ENCODE data around the gene TASOR2. TPM values are rescaled to one million over a fixed set of nuclear protein-coding genes. Genes with fewer than 3 reads are reported as not detected.

Gene TASOR2
- total and polyA plus RNA-seq, 2 donors (not counting 3 experiments of a cell fraction or from before 2014, with no cell fraction given) = 13.6 to 49.9 TPM

GRCh38 chr10:5665373-5666007 is 19.1 kb upstream of the TASOR2 start:
- H3K27ac ChIP-seq (ENCODE audit: insufficient read depth, low read depth, low read length) = no peak overlapping the region
- dilution Hi-C loops (cut with MboI; ENCODE audit: extremely low pct_ligation_motif_present, low sequenced_read_pairs) = no loop called here
- H3K9me1 ChIP-seq (replicated peaks; ENCODE audit: control insufficient read depth, extremely low read depth, insufficient read depth, low read length) = no peaks in the 10 kb centered on the region
- FAIRE-seq (no peak), DNase-seq (ENCODE audit: low read depth, low spot score) (no peak)
- ChIA-PET CTCF (no interaction called here), POLR2A (no interaction called here)
- H3K27me3 ChIP-seq (ENCODE audit: control insufficient read depth in 2 of 2, insufficient read depth in 2 of 2, low read length in 2 of 2) = peaks cover 0 to 2% of the 10 kb centered on the region in 2 experiments
- H3K4me3 ChIP-seq (replicated peaks in 1 of 3; ENCODE audit: insufficient read depth in 1 of 3, low read depth in 1 of 3, low read length in 3 of 3) = peak overlapping the region; percentile 56 to 94 (median 57)
- no peaks in the 10 kb centered on the region for H3K9me3 ChIP-seq (replicated peaks; ENCODE audit: control insufficient read depth, insufficient read depth, low read length)
- TF ChIP-seq CTCF (IDR thresholded peaks at IDR 0.05; ENCODE audit: extremely low read depth in 1 of 2, insufficient read depth in 1 of 2, low read depth in 1 of 2, low read length in 2 of 2) = no peak
- no peak for TF ChIP-seq POLR2AphosphoS5 (IDR thresholded peaks at IDR 0.05; ENCODE audit: insufficient read depth, low read depth, low read length)
- no peak for TF ChIP-seq JUN (IDR thresholded peaks at IDR 0.05; ENCODE audit: borderline replicate concordance, insufficient read depth, insufficient read length, low read depth)
- TF ChIP-seq MAX (IDR thresholded peaks at IDR 0.05; ENCODE audit: insufficient read depth, insufficient read length) = no peak
- intact Hi-C loops (cut with micrococcal nuclease) = no loop called here
- no peaks in the 10 kb centered on the region for H3K79me2 ChIP-seq (ENCODE audit: control insufficient read depth, insufficient read depth, low read length)
- H2AFZ ChIP-seq (ENCODE audit: low read depth, low read length) = peak overlapping the region; percentile 76
- no TSS peak for BruUV-seq (replicated peaks)
- H3K4me2 ChIP-seq (ENCODE audit: insufficient read depth, low read length) = peak overlapping the region; percentile 88
- peak overlapping the region; percentile 9 for H3K9ac ChIP-seq (replicated peaks; ENCODE audit: extremely low read depth, insufficient read depth, low read length)
- no peaks in the 10 kb centered on the region for H4K20me1 ChIP-seq (replicated peaks; ENCODE audit: control insufficient read depth, extremely low read depth, insufficient read depth, low read length)
- peaks cover 6% of the 10 kb centered on the region for H3K4me1 ChIP-seq (ENCODE audit: control insufficient read depth, extremely low read depth, insufficient read depth, low read length)
- no peaks in the 10 kb centered on the region for H3K36me3 ChIP-seq (ENCODE audit: control insufficient read depth in 2 of 2, extremely low read depth in 1 of 2, insufficient read depth in 2 of 2, low read length in 2 of 2)
